BLaER1 (cell line): ENCODE data around the gene GJD4.

ENCODE experiments used
- H3K27ac ChIP-seq: shearing (Covaris generic); formaldehyde crosslinking; 2 replicates; pipeline ENCODE4 v1.8.1; 2022
- H3K27me3 ChIP-seq: shearing (Covaris generic); formaldehyde crosslinking; 2 replicates; pipeline ENCODE4 v1.8.1; 2022
- H3K36me3 ChIP-seq: shearing (Covaris generic); formaldehyde crosslinking; 2 replicates; pipeline ENCODE4 v1.8.1; 2022
- H3K4me1 ChIP-seq: shearing (Covaris generic); formaldehyde crosslinking; 2 replicates; pipeline ENCODE4 v1.8.1; 2022
- H3K4me2 ChIP-seq: shearing (Covaris generic); formaldehyde crosslinking; 2 replicates; pipeline ENCODE4 v1.8.1; 2022
- H3K4me3 ChIP-seq: shearing (Covaris generic); formaldehyde crosslinking; 2 replicates; pipeline ENCODE4 v1.8.1; 2022
- H3K9ac ChIP-seq: shearing (Covaris generic); formaldehyde crosslinking; 2 replicates; pipeline ENCODE4 v1.8.1; 2022
- H3K9me3 ChIP-seq: shearing (Covaris generic); formaldehyde crosslinking; 2 replicates; pipeline ENCODE4 v1.8.1; 2022
- H4K20me1 ChIP-seq: shearing (Covaris generic); formaldehyde crosslinking; 2 replicates; pipeline ENCODE4 v1.8.1; 2022
- Cebpa-rat ChIP-seq: shearing (Covaris generic); IDR thresholded peaks from 2 replicates; pipeline ENCODE4 v1.8.1; 2022

The GJD4 gene

GRCh38 chr10:35638101-35638500 is 33.0 kb downstream of the GJD4 start:
- no peak for TF ChIP-seq Cebpa-rat

DNA sequence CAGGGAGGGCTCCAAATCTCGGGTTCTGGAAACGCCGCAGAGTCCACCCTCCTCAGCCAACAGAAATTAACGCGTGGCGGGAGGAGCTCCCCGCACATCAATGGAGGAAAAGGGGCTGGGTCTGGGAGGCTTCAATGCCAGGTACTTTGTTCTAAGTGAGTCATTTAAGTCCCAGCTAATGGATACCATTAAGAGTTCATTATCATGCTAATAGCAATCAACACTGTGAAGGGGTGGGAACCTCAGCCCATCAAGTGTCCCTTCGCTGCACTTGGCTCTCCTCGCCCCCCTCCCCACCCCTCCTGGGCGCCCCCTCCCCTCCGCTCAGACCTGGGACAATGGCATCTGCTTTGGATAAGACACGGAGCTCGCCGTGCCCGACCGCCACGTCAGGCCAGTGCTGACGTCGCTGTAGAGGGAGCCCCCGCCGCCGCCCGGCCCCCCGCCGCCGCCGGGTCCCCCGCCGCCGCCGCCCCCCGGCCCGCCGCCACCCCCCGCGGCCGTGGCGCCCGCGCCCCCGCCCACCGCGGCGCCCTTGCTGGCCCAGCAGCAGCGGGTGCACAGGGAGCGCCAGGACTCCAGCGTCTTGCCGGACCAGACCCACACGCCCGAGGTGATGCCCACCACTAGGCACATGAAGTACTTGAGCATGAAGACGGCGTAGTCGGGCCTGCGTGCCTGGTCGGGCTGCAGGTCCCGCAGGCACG is 34.0 kb downstream of the GJD4 start:
- Histone ChIP-seq H3K4me3 (no peak overlapping the region), H3K4me2 (peak overlapping the region; percentile 100), H3K36me3 (no peaks in the 10 kb centered on the region), H4K20me1 (peaks cover 6% of the 10 kb centered on the region; the same call in 1 of the 2 replicates), H3K27me3 (peaks cover 17% of the 10 kb centered on the region), H3K9me3 (no peaks in the 10 kb centered on the region), H3K9ac (no peak overlapping the region), H3K27ac (no peak overlapping the region), H3K4me1 (peaks cover 21% of the 10 kb centered on the region)
- no peak for TF ChIP-seq Cebpa-rat

More at GRCh38 chr10:35638101-35638500, 33.0 kb downstream of the GJD4 start:
- Histone ChIP-seq H3K27ac (no peak overlapping the region), H3K36me3 (no peaks in the 10 kb centered on the region), H3K27me3 (peaks cover 6% of the 10 kb centered on the region), H3K9ac (no peak overlapping the region), H3K4me3 (no peak overlapping the region), H4K20me1 (peaks cover 6% of the 10 kb centered on the region; the same call in 1 of the 2 replicates), H3K4me1 (peaks cover 10% of the 10 kb centered on the region), H3K4me2 (no peak overlapping the region), H3K9me3 (no peaks in the 10 kb centered on the region)

- peak overlapping the region; percentile 82 for H3K4me3 ChIP-seq
- H3K4me1 ChIP-seq, result peaks cover 27% of the 10 kb centered on the region
- H3K9ac ChIP-seq, result no peak overlapping the region
- no peaks in the 10 kb centered on the region for H3K36me3 ChIP-seq
- peak overlapping the region; percentile 100 for H3K4me2 ChIP-seq
- peaks cover 6% of the 10 kb centered on the region; the same call in 1 of the 2 replicates for H4K20me1 ChIP-seq
- H3K9me3 ChIP-seq, result no peaks in the 10 kb centered on the region
- H3K27me3 ChIP-seq, result peaks cover 22% of the 10 kb centered on the region
- no peak overlapping the region for H3K27ac ChIP-seq
- no peak for TF ChIP-seq Cebpa-rat
Measured at GRCh38 chr10:35639728-35640401, 34.7 kb downstream of the GJD4 start.

GRCh38 chr10:35640474-35640873 is 35.3 kb downstream of the GJD4 start:
- H3K4me2 ChIP-seq, result peak overlapping the region; percentile 100
- no peak for TF ChIP-seq Cebpa-rat
- peaks cover 6% of the 10 kb centered on the region; the same call in 1 of the 2 replicates for H4K20me1 ChIP-seq
- H3K36me3 ChIP-seq, result no peaks in the 10 kb centered on the region
- H3K27ac ChIP-seq, result no peak overlapping the region
- no peaks in the 10 kb centered on the region for H3K9me3 ChIP-seq
- H3K27me3 ChIP-seq, result peaks cover 22% of the 10 kb centered on the region
- peak overlapping the region; percentile 82 for H3K4me3 ChIP-seq
- H3K4me1 ChIP-seq, result peaks cover 27% of the 10 kb centered on the region
- H3K9ac ChIP-seq, result no peak overlapping the region; the same call in 1 of the 2 replicates

- Histone ChIP-seq H4K20me1 (peaks cover 6% of the 10 kb centered on the region; the same call in 1 of the 2 replicates), H3K36me3 (no peaks in the 10 kb centered on the region), H3K27ac (peak overlapping the region; percentile 58), H3K4me3 (peak overlapping the region; percentile 82), H3K4me1 (peaks cover 27% of the 10 kb centered on the region), H3K27me3 (peaks cover 22% of the 10 kb centered on the region), H3K9ac (peak overlapping the region; percentile 77), H3K9me3 (no peaks in the 10 kb centered on the region), H3K4me2 (peak overlapping the region; percentile 100)
- no peak for TF ChIP-seq Cebpa-rat
Measured at GRCh38 chr10:35640951-35641675, 36.0 kb downstream of the GJD4 start.

DNA sequence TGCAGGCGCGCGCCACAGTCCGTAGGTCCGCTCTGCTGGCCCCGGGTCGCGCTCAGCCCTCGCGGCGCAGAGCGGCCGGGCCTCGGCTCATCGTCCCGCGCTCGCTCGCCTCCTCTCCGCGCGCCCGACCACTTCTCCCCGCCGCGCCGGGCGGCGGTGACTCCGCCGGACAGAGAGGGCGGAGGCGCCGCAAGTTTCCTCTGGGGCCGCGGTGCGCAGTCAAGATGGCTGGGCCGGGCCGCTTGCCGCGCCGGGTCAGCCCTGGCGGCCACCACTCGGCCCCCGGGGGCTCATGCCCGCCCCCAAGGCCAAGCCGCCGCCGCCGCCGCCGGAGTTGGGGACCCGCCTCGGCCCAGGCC is 36.5 kb downstream of the GJD4 start:
- peak overlapping the region; percentile 58 for H3K27ac ChIP-seq
- H3K4me2 ChIP-seq, result peak overlapping the region; percentile 100

GRCh38 chr10:35642035-35642792 is 37.1 kb downstream of the GJD4 start, which contains the start of gene FZD8:
Gene FZD8, minus strand, starts transcription at chr10:35642296. Its CDS starts 867 bp downstream, at chr10:35641429.
- no peaks in the 10 kb centered on the region for H3K9me3 ChIP-seq
- peaks cover 6% of the 10 kb centered on the region; the same call in 1 of the 2 replicates for H4K20me1 ChIP-seq
- peak within 1 kb of the TSS; percentile 100 for H3K4me2 ChIP-seq
- H3K27me3 ChIP-seq, result peaks cover 22% of the 10 kb centered on the region
- no peaks in the 10 kb centered on the region for H3K36me3 ChIP-seq
- H3K9ac ChIP-seq, result peak within 1 kb of the TSS; percentile 77
- peaks cover 27% of the 10 kb centered on the region for H3K4me1 ChIP-seq
- H3K27ac ChIP-seq, result peak within 1 kb of the TSS; percentile 58
- peak within 1 kb of the TSS; percentile 82 for H3K4me3 ChIP-seq
- TF ChIP-seq Cebpa-rat, result no peak

More for the DNA sequence above, 36.5 kb downstream of the GJD4 start:
- Histone ChIP-seq H3K4me1 (peaks cover 27% of the 10 kb centered on the region), H3K27me3 (peaks cover 22% of the 10 kb centered on the region), H4K20me1 (peaks cover 6% of the 10 kb centered on the region; the same call in 1 of the 2 replicates), H3K9ac (peak overlapping the region; percentile 77), H3K9me3 (no peaks in the 10 kb centered on the region), H3K36me3 (no peaks in the 10 kb centered on the region), H3K4me3 (peak overlapping the region; percentile 82)
- no peak for TF ChIP-seq Cebpa-rat

- Histone ChIP-seq H3K27me3 (peaks cover 22% of the 10 kb centered on the region), H3K9ac (peak overlapping the region; percentile 70), H3K4me3 (peak overlapping the region; percentile 82), H3K36me3 (no peaks in the 10 kb centered on the region), H4K20me1 (peaks cover 6% of the 10 kb centered on the region; the same call in 1 of the 2 replicates), H3K4me2 (peak overlapping the region; percentile 100), H3K9me3 (no peaks in the 10 kb centered on the region), H3K4me1 (peaks cover 27% of the 10 kb centered on the region), H3K27ac (no peak overlapping the region)
- no peak for TF ChIP-seq Cebpa-rat
Measured at GRCh38 chr10:35642793-35643114, 37.6 kb downstream of the GJD4 start.
